Subcutaneous adipose tissue (tissue), 4 donors: ENCODE data around the gene ALDH3A2. TPM values are rescaled to one million over a fixed set of nuclear protein-coding genes. Genes with fewer than 3 reads are reported as not detected.

Experiments used
- small RNA-seq: library from RNA; depleted of rRNA; stranded (forward); fragments of <200 nt; gene quantifications from one replicate; pipeline ENCODE3, GENCODE V24; 2016
- total RNA-seq, 4 donors: library from RNA; depleted of rRNA; stranded (reverse); fragments of >200 nt; gene quantifications; one replicate each; pipeline ENCODE4 v1.1.0, GENCODE V29; 2016
- TF ChIP-seq, protein P1 (sequence below): fragments of 450-650 bp; IDR thresholded peaks from one replicate; pipeline ENCODE4 v1.5.1; 2016; ENCODE audit warnings: low read depth, mild to moderate bottlenecking, control low read depth, antibody characterized with exemption, moderate library complexity

The ALDH3A2 gene
- total RNA-seq, 4 donors from 2014 or later = 117 to 177 (median 133) TPM

DNA sequence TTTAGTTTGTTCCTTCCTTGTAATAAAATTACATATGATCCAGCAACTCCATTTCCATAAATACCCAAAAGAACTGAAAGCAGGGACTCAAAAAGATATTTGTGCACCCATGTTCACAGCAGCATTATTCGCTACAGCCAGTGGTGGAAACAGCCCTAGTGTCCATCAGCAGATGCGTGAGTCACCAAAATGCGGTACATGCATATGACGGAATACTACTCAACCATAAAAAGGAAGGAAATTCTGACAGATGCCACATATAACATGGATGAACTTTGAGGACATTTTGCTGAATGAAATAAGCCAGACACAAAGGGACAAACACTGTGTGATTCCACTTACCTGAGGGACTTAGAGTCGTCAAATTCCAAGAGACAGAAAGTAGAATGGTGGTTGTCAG, 76.9 kb downstream of the ALDH3A2 start:
- TF ChIP-seq, protein P1, sequence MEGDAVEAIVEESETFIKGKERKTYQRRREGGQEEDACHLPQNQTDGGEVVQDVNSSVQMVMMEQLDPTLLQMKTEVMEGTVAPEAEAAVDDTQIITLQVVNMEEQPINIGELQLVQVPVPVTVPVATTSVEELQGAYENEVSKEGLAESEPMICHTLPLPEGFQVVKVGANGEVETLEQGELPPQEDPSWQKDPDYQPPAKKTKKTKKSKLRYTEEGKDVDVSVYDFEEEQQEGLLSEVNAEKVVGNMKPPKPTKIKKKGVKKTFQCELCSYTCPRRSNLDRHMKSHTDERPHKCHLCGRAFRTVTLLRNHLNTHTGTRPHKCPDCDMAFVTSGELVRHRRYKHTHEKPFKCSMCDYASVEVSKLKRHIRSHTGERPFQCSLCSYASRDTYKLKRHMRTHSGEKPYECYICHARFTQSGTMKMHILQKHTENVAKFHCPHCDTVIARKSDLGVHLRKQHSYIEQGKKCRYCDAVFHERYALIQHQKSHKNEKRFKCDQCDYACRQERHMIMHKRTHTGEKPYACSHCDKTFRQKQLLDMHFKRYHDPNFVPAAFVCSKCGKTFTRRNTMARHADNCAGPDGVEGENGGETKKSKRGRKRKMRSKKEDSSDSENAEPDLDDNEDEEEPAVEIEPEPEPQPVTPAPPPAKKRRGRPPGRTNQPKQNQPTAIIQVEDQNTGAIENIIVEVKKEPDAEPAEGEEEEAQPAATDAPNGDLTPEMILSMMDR = no peak

- TF ChIP-seq, protein P1 = no peak
Observed at GRCh38 chr17:19726631-19727376, 78.3 kb downstream of the ALDH3A2 start.

Small RNA genes within 50 kb of the gene (small RNA-seq; reads per million reads assigned to genes)
- not detected for gene NMTRQ-TTG12-1
- not detected for gene RF00322

Other genes starting within 250 kb of the ALDH3A2 start
- gene RNF112, start 237.5 kb upstream of the ALDH3A2 start, total RNA-seq = 1 to 10 TPM in 2 of 4 donors, under 1 TPM in 2; 0.68 to 7.5 (median 1.0) TPM
- gene SLC47A1, start 114.9 kb upstream of the ALDH3A2 start, total RNA-seq = 1 to 10 TPM; 1.3 to 9.2 (median 3.8) TPM
- not detected for gene SLC47A2, start 67.8 kb downstream of the ALDH3A2 start, total RNA-seq
- gene ALDH3A1, start 99.5 kb downstream of the ALDH3A2 start, total RNA-seq = 1 to 10 TPM in 3 of 4 donors, not detected in 1; 1.1 to 3.4 (median 2.4) TPM
- 10 to 100 TPM; 24.0 to 32.8 (median 30.5) TPM for gene ULK2, start 219.2 kb downstream of the ALDH3A2 start, total RNA-seq